Measurements from ENCODE around the gene ZBTB7B. TPM values are rescaled to one million over a fixed set of nuclear protein-coding genes. Genes with fewer than 3 reads are reported as not detected.
A peak's percentile ranks its signal among the peaks of the same experiment; 100 is the strongest.

ZBTB7B gene
- total RNA-seq, 4 donors from 2014 or later: 101 to 220 (median 113) TPM

DNA sequence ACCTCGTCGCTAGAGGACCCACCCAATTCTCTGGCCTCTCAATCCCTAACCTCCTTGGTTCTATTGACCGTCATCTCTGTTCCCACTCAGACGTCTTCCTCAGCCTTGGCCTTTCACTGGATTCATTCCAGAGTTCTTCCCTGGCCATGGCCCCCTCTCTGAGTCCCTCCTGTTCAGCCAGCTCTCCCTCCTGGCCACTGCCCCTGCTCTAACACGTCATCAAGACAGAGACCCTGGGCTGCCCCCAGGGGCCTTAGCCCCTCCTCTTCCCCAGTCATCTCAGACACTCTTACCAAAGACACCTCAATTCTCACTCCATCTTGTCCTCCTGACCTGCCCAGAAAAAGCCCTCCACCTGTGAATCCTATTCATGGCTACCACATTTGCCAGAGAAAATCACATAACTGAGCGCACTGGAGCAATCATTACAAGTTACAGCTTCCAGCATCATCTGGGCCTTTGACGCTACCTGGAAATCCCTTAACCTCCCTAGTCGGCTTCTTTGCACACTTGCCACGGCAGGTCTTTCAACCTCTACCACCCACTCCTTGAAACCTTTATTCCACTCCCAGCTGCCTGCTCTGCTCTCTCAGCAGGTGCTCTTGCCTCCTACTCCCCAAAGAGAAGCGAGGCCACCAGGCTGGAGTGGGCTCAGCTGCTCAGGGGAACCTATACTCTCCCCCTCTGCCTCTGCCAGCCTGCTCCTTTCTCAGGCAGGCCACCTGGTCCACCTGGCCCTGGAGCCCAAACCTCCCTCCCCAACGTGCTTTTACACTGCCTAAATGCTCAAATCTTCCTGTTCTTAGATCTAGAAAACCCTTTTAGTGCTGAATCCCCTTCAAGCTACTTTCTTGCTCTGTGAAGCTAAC, 17.0 kb downstream of the ZBTB7B start:
- intact Hi-C loops (cut with DNase I): no loop called here
- Histone ChIP-seq H3K4me1 (peaks cover 42 to 84% (median 50%) of the 10 kb centered on the region in 3 donors), H3K27me3 (no peaks in the 10 kb centered on the region), H3K36me3 (peaks cover 11 to 41% (median 20%) of the 10 kb centered on the region in 3 donors), H3K4me3 (no peak overlapping the region), H3K9me3 (no peaks in the 10 kb centered on the region), H3K27ac (peak overlapping the region; percentile 32 to 99 (median 70))
- DNase-seq: no peak
- TF ChIP-seq POLR2A (IDR thresholded peaks at IDR 0.05): no peak
- TF ChIP-seq, protein P1, sequence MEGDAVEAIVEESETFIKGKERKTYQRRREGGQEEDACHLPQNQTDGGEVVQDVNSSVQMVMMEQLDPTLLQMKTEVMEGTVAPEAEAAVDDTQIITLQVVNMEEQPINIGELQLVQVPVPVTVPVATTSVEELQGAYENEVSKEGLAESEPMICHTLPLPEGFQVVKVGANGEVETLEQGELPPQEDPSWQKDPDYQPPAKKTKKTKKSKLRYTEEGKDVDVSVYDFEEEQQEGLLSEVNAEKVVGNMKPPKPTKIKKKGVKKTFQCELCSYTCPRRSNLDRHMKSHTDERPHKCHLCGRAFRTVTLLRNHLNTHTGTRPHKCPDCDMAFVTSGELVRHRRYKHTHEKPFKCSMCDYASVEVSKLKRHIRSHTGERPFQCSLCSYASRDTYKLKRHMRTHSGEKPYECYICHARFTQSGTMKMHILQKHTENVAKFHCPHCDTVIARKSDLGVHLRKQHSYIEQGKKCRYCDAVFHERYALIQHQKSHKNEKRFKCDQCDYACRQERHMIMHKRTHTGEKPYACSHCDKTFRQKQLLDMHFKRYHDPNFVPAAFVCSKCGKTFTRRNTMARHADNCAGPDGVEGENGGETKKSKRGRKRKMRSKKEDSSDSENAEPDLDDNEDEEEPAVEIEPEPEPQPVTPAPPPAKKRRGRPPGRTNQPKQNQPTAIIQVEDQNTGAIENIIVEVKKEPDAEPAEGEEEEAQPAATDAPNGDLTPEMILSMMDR (IDR thresholded peaks at IDR 0.05): no peak
- WGBS, 2 donors: 69 to 70% methylated on average over 11 of the region's 11 CpGs

DNA sequence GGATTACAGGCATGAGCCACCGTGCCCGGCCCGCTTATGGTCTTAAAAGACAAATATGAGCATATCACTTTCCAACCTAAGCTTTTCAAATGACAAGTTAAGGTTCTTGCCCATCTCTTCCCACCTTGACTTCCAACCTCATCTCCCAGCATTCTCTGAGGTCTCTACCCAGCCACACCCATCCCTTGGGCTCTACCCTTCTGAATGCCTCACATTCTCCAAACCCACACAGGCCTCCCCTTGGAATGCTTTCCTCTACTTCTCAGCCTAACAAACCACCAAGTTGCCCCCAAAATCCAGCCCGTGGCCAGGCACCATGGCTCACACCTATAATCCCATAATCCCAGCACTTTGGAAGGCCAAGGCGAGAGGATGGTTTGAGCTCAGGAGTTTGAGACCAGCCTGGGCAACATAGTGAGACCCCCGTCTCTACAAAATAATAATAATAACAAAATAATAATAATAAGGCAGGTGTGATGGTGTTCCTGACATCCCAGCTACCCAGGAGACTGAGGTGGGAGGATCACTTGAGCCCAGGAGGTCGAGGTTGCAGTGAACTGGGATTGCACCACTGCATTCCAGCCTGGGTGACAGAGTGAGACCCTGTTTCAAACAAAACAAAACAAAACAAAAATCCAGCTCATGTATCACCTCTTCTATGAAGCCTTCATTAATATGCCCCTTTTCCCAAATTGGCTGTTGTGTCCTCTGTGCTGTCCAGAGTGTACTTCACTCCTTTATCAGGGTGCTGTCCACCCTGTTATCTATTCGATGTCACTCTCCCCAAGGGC, 19.7 kb downstream of the ZBTB7B start:
- no peaks in the 10 kb centered on the region for H3K27me3 ChIP-seq
- H3K9me3 ChIP-seq: no peaks in the 10 kb centered on the region
- intact Hi-C loops (cut with DNase I): no loop called here
- no peak overlapping the region for H3K4me3 ChIP-seq
- H3K27ac ChIP-seq: peak overlapping the region in 1 of 4 donors; percentile 20
- DNase-seq: no peak
- peaks cover 0 to 17% (median 0%) of the 10 kb centered on the region in 3 donors for H3K36me3 ChIP-seq
- 71 to 74% methylated on average over 6 to 8 of the region's 8 CpGs for WGBS, 2 donors
- peaks cover 20 to 77% (median 35%) of the 10 kb centered on the region in 3 donors for H3K4me1 ChIP-seq
- TF ChIP-seq, protein P1 (IDR thresholded peaks at IDR 0.05): no peak
- no peak for TF ChIP-seq POLR2A (IDR thresholded peaks at IDR 0.05)

DNA sequence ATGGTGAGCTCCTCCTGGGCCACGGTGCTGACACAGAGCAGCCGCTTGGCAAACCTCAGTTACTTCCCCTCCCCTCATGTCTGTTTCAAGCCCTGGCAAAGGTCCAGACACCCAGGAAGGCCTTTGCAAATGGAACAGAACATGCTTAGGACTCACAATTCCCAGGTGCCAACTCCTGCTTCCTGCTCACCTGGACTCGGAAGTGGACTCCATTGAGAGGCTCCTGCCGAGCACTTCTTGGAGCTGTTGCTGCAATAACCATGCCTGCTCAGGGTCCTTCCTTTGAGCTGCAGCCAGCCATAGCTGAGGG, 20.3 kb downstream of the ZBTB7B start:
- H3K27me3 ChIP-seq: no peaks in the 10 kb centered on the region
- H3K4me1 ChIP-seq: peaks cover 16 to 71% (median 29%) of the 10 kb centered on the region in 3 donors
- intact Hi-C loops (cut with DNase I): no loop called here
- H3K4me3 ChIP-seq: no peak overlapping the region
- peaks cover 0 to 17% (median 0%) of the 10 kb centered on the region in 3 donors for H3K36me3 ChIP-seq
- DNase-seq: no peak
- 28 to 39% methylated on average over 2 to 3 of the region's 4 CpGs for WGBS, 2 donors
- no peaks in the 10 kb centered on the region for H3K9me3 ChIP-seq
- TF ChIP-seq POLR2A (IDR thresholded peaks at IDR 0.05): no peak
- TF ChIP-seq, protein P1 (IDR thresholded peaks at IDR 0.05): no peak
- H3K27ac ChIP-seq: peak overlapping the region in 1 of 4 donors; percentile 20

DNA sequence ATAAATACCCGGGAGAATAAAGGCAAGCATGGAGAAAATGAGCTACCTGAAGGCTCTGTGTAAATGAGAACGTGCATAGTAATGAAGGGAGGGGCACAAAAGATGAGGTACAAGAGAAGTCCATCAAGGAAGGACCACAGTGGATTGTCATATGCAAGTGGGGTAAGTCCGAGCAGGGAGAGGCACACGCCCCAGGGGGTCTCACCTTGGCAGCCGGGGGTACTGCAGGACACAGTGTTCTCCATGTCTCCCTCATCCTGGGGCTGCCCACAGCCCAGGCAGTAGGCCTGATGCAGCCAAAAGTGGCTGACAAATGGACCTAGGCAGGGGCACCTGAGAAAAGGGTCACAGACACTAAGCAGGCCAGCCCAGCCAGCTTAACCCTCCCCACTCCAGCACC, 21.0 kb downstream of the ZBTB7B start:
- Histone ChIP-seq H3K27ac (no peak overlapping the region), H3K4me1 (peaks cover 8 to 64% (median 22%) of the 10 kb centered on the region in 3 donors), H3K9me3 (no peaks in the 10 kb centered on the region), H3K36me3 (peaks cover 0 to 9% (median 0%) of the 10 kb centered on the region in 3 donors), H3K4me3 (no peak overlapping the region), H3K27me3 (no peaks in the 10 kb centered on the region)
- no peak for DNase-seq
- intact Hi-C loops (cut with DNase I): no loop called here
- no peak for TF ChIP-seq POLR2A (IDR thresholded peaks at IDR 0.05)
- TF ChIP-seq, protein P1 (IDR thresholded peaks at IDR 0.05): no peak
- 78 to 79% methylated on average over 4 to 5 of the region's 5 CpGs for WGBS, 2 donors

DNA sequence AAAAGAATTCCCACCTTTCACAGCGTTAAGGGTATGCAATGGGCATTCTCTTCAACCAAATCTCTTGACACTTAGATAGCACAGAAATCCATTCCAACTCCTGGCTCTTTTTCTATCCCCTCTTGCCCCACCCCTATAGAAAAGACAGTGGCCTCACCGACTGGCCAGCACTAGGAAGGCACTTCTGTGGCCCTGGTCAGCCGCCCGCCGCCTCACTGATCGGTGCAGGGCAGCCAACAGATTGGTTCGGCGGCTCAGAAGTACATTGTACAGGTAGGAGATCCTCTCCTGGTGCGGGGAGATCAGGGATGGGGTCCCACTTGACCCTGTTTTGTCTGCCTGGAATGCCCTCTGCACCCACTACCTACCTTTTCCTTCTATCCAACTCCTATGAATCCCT, 21.7 kb downstream of the ZBTB7B start:
- intact Hi-C loops (cut with DNase I): no loop called here
- no peak for DNase-seq

More for the DNA sequence above, 21.7 kb downstream of the ZBTB7B start:
- WGBS, 2 donors: 71 to 87% methylated on average over 3 to 9 of the region's 9 CpGs
- Histone ChIP-seq H3K9me3 (no peaks in the 10 kb centered on the region), H3K36me3 (peaks cover 0 to 2% (median 0%) of the 10 kb centered on the region in 3 donors), H3K27ac (no peak overlapping the region), H3K4me1 (peaks cover 1 to 57% (median 17%) of the 10 kb centered on the region in 3 donors), H3K4me3 (no peak overlapping the region), H3K27me3 (no peaks in the 10 kb centered on the region)
- no peak for TF ChIP-seq POLR2A (IDR thresholded peaks at IDR 0.05)
- TF ChIP-seq, protein P1 (IDR thresholded peaks at IDR 0.05): no peak

Measured in esophagus squamous epithelium (tissue), 5 donors.